Panc1 (cell line): ENCODE data around the gene CALHM4. TPM values are rescaled to one million over a fixed set of nuclear protein-coding genes. Genes with fewer than 3 reads are reported as not detected.

ENCODE experiments used
- ATAC-seq: fragments of 200-7000 bp; cut with Tn5 transposase; 2 replicates; pipeline ENCODE4 v1.9.1; 2020; ENCODE audit warnings: mild to moderate bottlenecking, moderate library complexity
- BruUV-seq: library from RNA; stranded (reverse); fragments of 400-500 nt; replicated peaks from 2 replicates; lab custom pipeline; 2021; lab: Mats Ljungman, UMichigan
- CTCF ChIA-PET: fragments of 300-600 bp; sonication (Branson Sonifier 250); formaldehyde crosslinking; loops from one replicate; lab custom pipeline; 2022; ENCODE audit warnings: antibody characterized with exemption; lab: Charles Lee
- POLR2A ChIA-PET: fragments of 300-600 bp; sonication (Branson Sonifier 250); formaldehyde crosslinking; loops from one replicate; lab custom pipeline; 2022; ENCODE audit warnings: antibody characterized with exemption; lab: Charles Lee
- DNase-seq: peaks from one replicate; pipeline ENCODE4 v3.0.0-alpha.2; 2010; ENCODE audit warnings: low read depth, low spot score
- H3K27ac ChIP-seq: 2 replicates; pipeline ENCODE4 v1.5.1; 2011; ENCODE audit warnings: mild to moderate bottlenecking, low read length, inconsistent platforms
- H3K27me3 ChIP-seq: fragments of 200-500 bp; sonication (Bioruptor generic); 2 replicates; pipeline ENCODE4 v1.6.0; 2014; ENCODE audit warnings: low read length, inconsistent platforms; ENCODE audit not compliant: control insufficient read depth, insufficient read depth
- H3K36me3 ChIP-seq: fragments of 200-500 bp; sonication (Bioruptor generic); 2 replicates; pipeline ENCODE4 v1.5.1; 2014; ENCODE audit warnings: inconsistent platforms, mild to moderate bottlenecking, low read length, moderate library complexity; ENCODE audit not compliant: control insufficient read depth, insufficient read depth
- H3K4me1 ChIP-seq: 2 replicates; pipeline ENCODE4 v1.5.1; 2011; ENCODE audit warnings: inconsistent platforms, mild to moderate bottlenecking, low read length, moderate library complexity; ENCODE audit not compliant: control insufficient read depth, insufficient read depth
- H3K4me3 ChIP-seq, 2 experiments: 2 replicates each; pipeline ENCODE4 v1.5.1; 2011 to 2012; ENCODE audit warnings: low read depth in 2 of 2, low read length in 2 of 2, mild to moderate bottlenecking in 2 of 2, inconsistent platforms in 1 of 2, moderate library complexity in 1 of 2
- H3K9me3 ChIP-seq: fragments of 200-500 bp; sonication (Bioruptor generic); 2 replicates; pipeline ENCODE4 v1.5.1; 2014; ENCODE audit warnings: low read depth, mild to moderate bottlenecking, inconsistent platforms, low read length, moderate library complexity; ENCODE audit not compliant: control insufficient read depth, insufficient read depth
- CTCF ChIP-seq: fragments of 450-650 bp; IDR thresholded peaks from 2 replicates; pipeline ENCODE4 v1.5.1; 2017; ENCODE audit warnings: mild to moderate bottlenecking
- POLR2AphosphoS5 ChIP-seq: IDR thresholded peaks from 2 replicates; pipeline ENCODE4 v1.6.1; 2012; ENCODE audit warnings: mild to moderate bottlenecking, low read depth, low read length, moderate library complexity
- REST ChIP-seq, 2 experiments: IDR thresholded peaks; 2 replicates each; pipeline ENCODE4 v1.6.1; 2011 to 2012; ENCODE audit warnings: low read depth in 2 of 2, control low read depth in 1 of 2, low read length in 1 of 2, mild to moderate bottlenecking in 1 of 2, moderate library complexity in 1 of 2; ENCODE audit not compliant: insufficient read depth in 1 of 2
- SIN3A ChIP-seq: IDR thresholded peaks from 2 replicates; pipeline ENCODE4 v1.6.1; 2012; ENCODE audit warnings: low read depth, mild to moderate bottlenecking, low read length, moderate library complexity, borderline replicate concordance; ENCODE audit not compliant: insufficient read depth
- TCF7L2 ChIP-seq: IDR thresholded peaks from 2 replicates; pipeline ENCODE4 v1.6.1; 2011; ENCODE audit warnings: mild to moderate bottlenecking, low read depth, low read length, inconsistent platforms
- in situ Hi-C: cut with HindIII; loops from 2 replicates; pipeline ENCODE4 v1.10.0; 2016; ENCODE audit warnings: low sequenced_read_pairs, low pct_unique_long_range_greater_than_20kb
- intact Hi-C: fragments of 100-400 bp; cut with micrococcal nuclease; formaldehyde crosslinking; loops from one replicate; pipeline ENCODE4 v1.10.0; 2022; ENCODE audit not compliant: unreplicated experiment
- total RNA-seq: library from RNA; stranded (reverse); gene quantifications from one replicate; pipeline ENCODE4 v1.2.1, GENCODE V29; 2021; ENCODE audit not compliant: unreplicated experiment

CALHM4 gene
- total RNA-seq, 1 experiment from 2014 or later: not detected

GRCh38 chr6:116528780-116529179 lies 24.8 kb upstream of the CALHM4 start:
- H3K36me3 ChIP-seq: no peaks in the 10 kb centered on the region
- CTCF ChIA-PET: no interaction called here
- TF ChIP-seq TCF7L2 (no peak), CTCF (no peak), SIN3A (no peak), POLR2AphosphoS5 (no peak), REST (IDR thresholded peaks at IDR 0.05; ENCODE audit: insufficient read depth in 1 of 2, low read depth in 2 of 2, low read length in 1 of 2) (no peak)
- intact Hi-C loops (no loop called here), in situ Hi-C loops (no loop called here)
- no peak overlapping the region for H3K4me3 ChIP-seq
- H3K9me3 ChIP-seq: no peaks in the 10 kb centered on the region
- no TSS peak for BruUV-seq
- no peak overlapping the region for H3K27ac ChIP-seq
- H3K4me1 ChIP-seq: no peaks in the 10 kb centered on the region
- DNase-seq (no peak), ATAC-seq (no peak)
- peaks cover 45% of the 10 kb centered on the region for H3K27me3 ChIP-seq
- POLR2A ChIA-PET: no interaction called here

GRCh38 chr6:116529466-116530290 lies 23.9 kb upstream of the CALHM4 start:
- in situ Hi-C loops (no loop called here), intact Hi-C loops (no loop called here)
- BruUV-seq: no TSS peak
- Histone ChIP-seq H3K27ac (no peak overlapping the region), H3K36me3 (no peaks in the 10 kb centered on the region), H3K9me3 (no peaks in the 10 kb centered on the region), H3K4me3 (no peak overlapping the region), H3K27me3 (peaks cover 43% of the 10 kb centered on the region), H3K4me1 (no peaks in the 10 kb centered on the region)
- CTCF ChIA-PET: no interaction called here
- no peak for TF ChIP-seq POLR2AphosphoS5
- TF ChIP-seq CTCF: no peak
- no peak for TF ChIP-seq TCF7L2
- no peak for TF ChIP-seq SIN3A
- TF ChIP-seq REST (IDR thresholded peaks at IDR 0.05; ENCODE audit: insufficient read depth in 1 of 2, low read depth in 2 of 2, low read length in 1 of 2): no peak
- no peak for ATAC-seq
- POLR2A ChIA-PET: no interaction called here
- no peak for DNase-seq
